Calu3 (cell line): ENCODE data around the gene EIF2S3B. TPM values are rescaled to one million over a fixed set of nuclear protein-coding genes. Genes with fewer than 3 reads are reported as not detected.
"Not testable (repeated sequence)": the region's sequence is repeated elsewhere in the genome, so short reads cannot be mapped to it uniquely, and the experiment has no call there.

Experiments
- BruUV-seq: library from RNA; stranded (reverse); fragments of 400-500 nt; replicated peaks from 2 replicates; lab custom pipeline; 2021; lab: Mats Ljungman, UMichigan
- CTCF ChIA-PET: fragments of 300-600 bp; sonication (Branson Sonifier 250); formaldehyde crosslinking; loops from one replicate; lab custom pipeline; 2022; ENCODE audit warnings: antibody characterized with exemption; lab: Charles Lee
- DNase-seq: peaks from one replicate; pipeline ENCODE4 v3.0.0; 2022
- H3K27ac Mint-ChIP-seq: one replicate; pipeline ENCODE4 v1.8.0; 2022; ENCODE audit warnings: mixed read lengths; ENCODE audit not compliant: unreplicated experiment
- H3K27me3 Mint-ChIP-seq: one replicate; pipeline ENCODE4 v1.8.0; 2022; ENCODE audit warnings: mixed read lengths; ENCODE audit not compliant: unreplicated experiment
- H3K36me3 Mint-ChIP-seq: one replicate; pipeline ENCODE4 v1.8.0; 2022; ENCODE audit warnings: mild to moderate bottlenecking, moderate library complexity, mixed read lengths; ENCODE audit not compliant: insufficient read depth, unreplicated experiment
- H3K4me1 Mint-ChIP-seq: one replicate; pipeline ENCODE4 v1.8.0; 2022; ENCODE audit warnings: mild to moderate bottlenecking, low read depth, mixed read lengths; ENCODE audit not compliant: unreplicated experiment
- H3K4me3 Mint-ChIP-seq: one replicate; pipeline ENCODE4 v1.8.0; 2022; ENCODE audit warnings: mild to moderate bottlenecking, low read depth, moderate library complexity, mixed read lengths; ENCODE audit not compliant: unreplicated experiment
- H3K9me3 Mint-ChIP-seq: one replicate; pipeline ENCODE4 v1.8.0; 2022; ENCODE audit warnings: low read depth, mixed read lengths; ENCODE audit not compliant: unreplicated experiment
- CTCF ChIP-seq: fragments of 200-600 bp; IDR thresholded peaks from one replicate; pipeline ENCODE4 v1.8.0; 2022; ENCODE audit warnings: antibody characterized with exemption; ENCODE audit not compliant: unreplicated experiment
- intact Hi-C: fragments of 100-400 bp; cut with micrococcal nuclease; formaldehyde crosslinking; loops from one replicate; pipeline ENCODE4 v1.10.0; 2022; ENCODE audit not compliant: unreplicated experiment
- total RNA-seq: library from RNA; stranded (reverse); gene quantifications from 2 replicates; pipeline ENCODE4 v1.2.3, GENCODE V29; 2022

The EIF2S3B gene
- total RNA-seq, 1 experiment from 2014 or later, result 5.7 TPM

- peaks cover 13% of the 10 kb centered on the region for H3K4me1 Mint-ChIP-seq
- H3K9me3 Mint-ChIP-seq, result no peaks in the 10 kb centered on the region
- no peak for TF ChIP-seq CTCF
- CTCF ChIA-PET, result no interaction called here
- H3K27me3 Mint-ChIP-seq, result no peaks in the 10 kb centered on the region
- H3K4me3 Mint-ChIP-seq, result no peak overlapping the region
- DNase-seq, result no peak
- no peak overlapping the region for H3K27ac Mint-ChIP-seq
- no peaks in the 10 kb centered on the region for H3K36me3 Mint-ChIP-seq
- intact Hi-C loops, result no loop called here
- no TSS peak for BruUV-seq
Observed at GRCh38 chr12:10469701-10470100, 36.0 kb upstream of the EIF2S3B start.

- H3K4me3 Mint-ChIP-seq, CTCF ChIA-PET, H3K9me3 Mint-ChIP-seq, H3K27me3 Mint-ChIP-seq, H3K27ac Mint-ChIP-seq, DNase-seq, H3K36me3 Mint-ChIP-seq, intact Hi-C loops, BruUV-seq: not testable (repeated sequence)
- peaks cover 23% of the 10 kb centered on the region for H3K4me1 Mint-ChIP-seq
Observed at GRCh38 chr12:10472808-10473207, 32.9 kb upstream of the EIF2S3B start.

- CTCF ChIA-PET, result interaction anchor here (0.6 kb wide), 1 partner anchor 103 kb away, joined by 4 read pairs; no protein-coding TSS in a partner anchor
- H3K4me1 Mint-ChIP-seq, DNase-seq, H3K27me3 Mint-ChIP-seq, H3K27ac Mint-ChIP-seq, BruUV-seq, H3K4me3 Mint-ChIP-seq, intact Hi-C loops, H3K36me3 Mint-ChIP-seq, H3K9me3 Mint-ChIP-seq: not testable (repeated sequence)
Observed at GRCh38 chr12:10481901-10482300, 23.8 kb upstream of the EIF2S3B start.

- H3K27me3 Mint-ChIP-seq, H3K4me1 Mint-ChIP-seq, H3K27ac Mint-ChIP-seq, H3K4me3 Mint-ChIP-seq, H3K9me3 Mint-ChIP-seq, DNase-seq, CTCF ChIA-PET, H3K36me3 Mint-ChIP-seq, BruUV-seq: not testable (repeated sequence)
- intact Hi-C loops, result loop anchor here (5.0 kb wide), 1 partner anchor 250 kb away; no protein-coding TSS in a partner anchor
Observed at GRCh38 chr12:10487328-10487727, 18.4 kb upstream of the EIF2S3B start.

- no peak for TF ChIP-seq CTCF
- CTCF ChIA-PET, result no interaction called here
- Mint-ChIP-seq H3K27ac (no peak overlapping the region), H3K36me3 (no peaks in the 10 kb centered on the region), H3K4me1 (no peaks in the 10 kb centered on the region), H3K27me3 (no peaks in the 10 kb centered on the region), H3K9me3 (no peaks in the 10 kb centered on the region), H3K4me3 (no peak overlapping the region)
- no TSS peak for BruUV-seq
- intact Hi-C loops, result no loop called here
- no peak for DNase-seq
Observed at GRCh38 chr12:10491766-10492165, 13.9 kb upstream of the EIF2S3B start.

- no peak overlapping the region for H3K27ac Mint-ChIP-seq
- H3K4me1 Mint-ChIP-seq, result no peaks in the 10 kb centered on the region
- intact Hi-C loops, result no loop called here
- TF ChIP-seq CTCF, result no peak
- no peak overlapping the region for H3K4me3 Mint-ChIP-seq
- H3K36me3 Mint-ChIP-seq, result no peaks in the 10 kb centered on the region
- BruUV-seq, result no TSS peak
- DNase-seq, result no peak
- CTCF ChIA-PET, result no interaction called here
- no peaks in the 10 kb centered on the region for H3K9me3 Mint-ChIP-seq
- H3K27me3 Mint-ChIP-seq, result no peaks in the 10 kb centered on the region
Observed at GRCh38 chr12:10497602-10498001, 8.1 kb upstream of the EIF2S3B start.
